Effector memory CD4-positive, alpha-beta T cell (primary cell): ENCODE results near the gene NT5E.

Experiments used
- DNase-seq, 3 donors: peaks; one replicate each; pipeline ENCODE4 v3.0.0-alpha.2; 2020
- H3K27ac ChIP-seq: 2 replicates; pipeline ENCODE4 v1.7.0; 2013; ENCODE audit warnings: mild to moderate bottlenecking, low read length, moderate library complexity; ENCODE audit not compliant: insufficient read depth, poor library complexity, severe bottlenecking
- H3K27me3 ChIP-seq: replicated peaks from 2 replicates; pipeline ENCODE4 v1.7.0; 2013; ENCODE audit warnings: mild to moderate bottlenecking, low read length; ENCODE audit not compliant: insufficient read depth, control insufficient read depth, poor library complexity, severe bottlenecking
- H3K36me3 ChIP-seq: 2 replicates; pipeline ENCODE4 v1.7.0; 2013; ENCODE audit warnings: mild to moderate bottlenecking, low read length, moderate library complexity; ENCODE audit not compliant: control insufficient read depth, insufficient read depth
- H3K4me1 ChIP-seq: 2 replicates; pipeline ENCODE4 v1.7.0; 2013; ENCODE audit warnings: low read length, mild to moderate bottlenecking; ENCODE audit not compliant: control insufficient read depth, insufficient read depth, poor library complexity, severe bottlenecking
- H3K4me3 ChIP-seq: 2 replicates; pipeline ENCODE4 v1.7.0; 2013; ENCODE audit warnings: low read length, low read depth, mild to moderate bottlenecking; ENCODE audit not compliant: insufficient read depth, poor library complexity, severe bottlenecking
- H3K9me3 ChIP-seq: 2 replicates; pipeline ENCODE4 v1.7.0; 2013; ENCODE audit warnings: mild to moderate bottlenecking, low read length, moderate library complexity; ENCODE audit not compliant: control insufficient read depth

Gene NT5E

DNA sequence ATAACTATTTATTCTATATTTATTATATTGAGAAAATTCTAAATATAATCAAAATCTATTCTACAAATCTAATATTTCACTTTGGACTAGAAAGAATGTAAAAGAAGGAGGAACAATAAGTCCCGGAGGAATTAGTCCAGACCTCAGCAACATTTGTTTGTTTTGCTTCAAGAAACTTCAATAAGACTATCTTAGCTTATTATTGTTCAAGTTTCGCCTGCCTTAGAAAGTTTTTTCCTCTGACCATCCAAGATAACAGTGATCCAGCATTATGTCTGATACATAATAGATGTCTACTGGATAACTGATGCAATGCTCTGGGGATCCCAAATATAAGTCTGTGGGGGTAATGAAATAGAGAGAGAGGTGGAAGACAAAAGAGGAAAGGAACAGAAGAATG lies 28.7 kb upstream of the NT5E start:
- Histone ChIP-seq H3K36me3 (no peaks in the 10 kb centered on the region), H3K4me3 (no peak overlapping the region), H3K27ac (no peak overlapping the region), H3K9me3 (no peaks in the 10 kb centered on the region), H3K4me1 (no peaks in the 10 kb centered on the region), H3K27me3 (no peaks in the 10 kb centered on the region)
- DNase-seq, result no peak

DNA sequence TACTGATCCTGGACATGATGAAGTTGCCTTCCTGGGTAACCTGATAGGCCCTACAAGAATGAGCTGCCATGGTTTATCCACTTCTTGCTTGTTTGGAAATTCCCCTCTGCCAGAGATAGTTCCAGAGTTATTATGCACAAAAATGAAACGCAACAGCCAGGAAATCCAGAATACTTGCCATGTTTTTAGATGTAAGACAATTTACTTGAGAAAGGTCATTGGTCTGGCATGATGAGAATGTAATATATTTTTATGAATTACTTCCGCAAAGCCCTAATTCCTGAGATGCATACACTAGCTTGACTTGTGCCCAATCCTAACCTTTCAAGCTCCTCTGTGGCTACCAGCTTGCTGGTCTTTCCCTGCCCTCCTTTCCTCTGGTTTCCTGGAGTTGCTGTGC lies 27.9 kb upstream of the NT5E start:
- H3K4me3 ChIP-seq, result no peak overlapping the region
- no peaks in the 10 kb centered on the region for H3K36me3 ChIP-seq
- H3K27me3 ChIP-seq, result no peaks in the 10 kb centered on the region
- H3K4me1 ChIP-seq, result no peaks in the 10 kb centered on the region
- no peak overlapping the region for H3K27ac ChIP-seq
- DNase-seq, result no peak
- H3K9me3 ChIP-seq, result no peaks in the 10 kb centered on the region

DNA sequence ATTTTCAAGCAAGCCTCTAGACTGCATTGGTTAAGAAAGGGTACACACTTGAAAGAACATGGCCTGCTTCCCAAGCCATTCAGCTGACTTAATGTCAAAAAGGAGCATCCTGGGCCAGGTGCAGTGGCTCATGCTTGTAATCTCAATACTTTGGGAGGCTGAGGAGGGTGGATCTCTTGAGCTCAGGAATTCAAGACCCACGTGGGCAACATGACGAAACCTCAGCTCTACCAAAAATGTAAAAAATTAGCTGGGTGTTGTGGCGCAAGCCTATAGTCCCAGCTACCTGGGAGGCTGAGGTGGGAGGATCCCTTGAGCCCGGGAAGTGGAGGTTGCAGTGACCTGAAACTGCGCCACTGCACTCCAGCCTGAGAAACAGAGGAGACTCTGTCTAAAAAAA lies 26.9 kb upstream of the NT5E start:
- Histone ChIP-seq H3K36me3 (no peaks in the 10 kb centered on the region), H3K4me3 (no peak overlapping the region), H3K9me3 (no peaks in the 10 kb centered on the region), H3K4me1 (no peaks in the 10 kb centered on the region), H3K27ac (no peak overlapping the region), H3K27me3 (no peaks in the 10 kb centered on the region)
- DNase-seq, result no peak

DNA sequence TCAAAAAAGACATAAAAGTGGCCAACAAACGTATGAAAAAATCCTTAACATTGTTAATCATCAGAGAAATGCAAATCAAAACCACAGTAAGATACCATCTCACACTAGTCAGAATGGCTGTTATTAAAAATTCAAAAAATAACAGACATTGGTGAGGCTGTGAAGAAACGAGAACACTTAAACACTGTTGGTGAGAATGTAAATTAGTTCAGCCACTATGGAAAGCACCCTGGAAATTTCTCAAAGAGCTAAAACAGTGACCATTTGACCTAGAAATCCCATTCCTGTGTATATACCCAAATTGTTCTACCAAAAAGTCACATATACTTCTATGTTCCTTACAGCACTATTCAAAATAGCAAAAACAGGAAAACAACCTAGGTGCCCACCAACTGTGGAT lies 24.9 kb upstream of the NT5E start:
- H3K27me3 ChIP-seq, result no peaks in the 10 kb centered on the region
- no peak overlapping the region for H3K27ac ChIP-seq
- no peaks in the 10 kb centered on the region for H3K36me3 ChIP-seq
- H3K4me1 ChIP-seq, result no peaks in the 10 kb centered on the region
- H3K4me3 ChIP-seq, result no peak overlapping the region
- no peak for DNase-seq
- H3K9me3 ChIP-seq, result no peaks in the 10 kb centered on the region

DNA sequence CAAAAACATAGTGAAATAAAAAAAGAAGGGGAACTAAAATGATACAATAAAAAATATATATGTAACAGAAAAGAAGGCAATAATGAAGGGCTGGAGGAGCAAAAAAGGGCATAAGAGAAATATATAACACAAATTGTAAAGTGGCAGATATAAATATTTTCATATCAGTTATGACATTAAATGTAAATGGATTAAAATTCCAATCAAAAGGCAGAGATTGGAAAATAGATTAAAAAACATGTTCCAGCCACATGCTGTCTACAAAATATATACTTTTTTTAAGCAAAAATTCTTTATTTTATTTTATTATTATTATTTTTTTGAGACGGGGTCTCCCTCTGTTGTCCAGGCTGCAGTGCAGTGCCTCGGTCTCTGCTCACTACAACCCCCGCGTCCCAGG lies 23.9 kb upstream of the NT5E start:
- H3K27me3 ChIP-seq, result no peaks in the 10 kb centered on the region
- no peak for DNase-seq

DNA sequence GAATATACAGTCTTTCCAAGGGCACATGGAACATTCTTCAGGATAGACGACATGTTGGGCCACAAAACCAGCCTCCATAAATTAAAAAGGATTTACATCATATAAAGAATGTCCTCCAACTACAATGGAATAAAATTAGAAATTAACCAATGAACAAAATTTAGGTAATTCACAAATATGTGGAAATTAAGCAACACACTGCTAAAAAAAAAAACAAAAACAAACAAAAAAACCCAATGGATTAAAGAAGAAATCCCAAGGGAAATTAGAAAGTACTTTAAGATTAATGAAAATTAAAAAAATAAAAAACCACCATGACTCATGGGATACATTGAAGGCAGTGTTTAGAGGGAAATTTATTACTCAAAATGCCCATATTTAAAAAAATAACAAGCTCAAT lies 21.4 kb upstream of the NT5E start:
- no peak overlapping the region for H3K27ac ChIP-seq
- no peaks in the 10 kb centered on the region for H3K27me3 ChIP-seq
- no peak for DNase-seq
- no peak overlapping the region for H3K4me3 ChIP-seq
- no peaks in the 10 kb centered on the region for H3K9me3 ChIP-seq
- no peaks in the 10 kb centered on the region for H3K4me1 ChIP-seq
- H3K36me3 ChIP-seq, result no peaks in the 10 kb centered on the region

More for the DNA sequence above, 23.9 kb upstream of the NT5E start:
- no peak overlapping the region for H3K4me3 ChIP-seq
- H3K9me3 ChIP-seq, result no peaks in the 10 kb centered on the region
- no peak overlapping the region for H3K27ac ChIP-seq
- no peaks in the 10 kb centered on the region for H3K36me3 ChIP-seq
- H3K4me1 ChIP-seq, result no peaks in the 10 kb centered on the region

DNA sequence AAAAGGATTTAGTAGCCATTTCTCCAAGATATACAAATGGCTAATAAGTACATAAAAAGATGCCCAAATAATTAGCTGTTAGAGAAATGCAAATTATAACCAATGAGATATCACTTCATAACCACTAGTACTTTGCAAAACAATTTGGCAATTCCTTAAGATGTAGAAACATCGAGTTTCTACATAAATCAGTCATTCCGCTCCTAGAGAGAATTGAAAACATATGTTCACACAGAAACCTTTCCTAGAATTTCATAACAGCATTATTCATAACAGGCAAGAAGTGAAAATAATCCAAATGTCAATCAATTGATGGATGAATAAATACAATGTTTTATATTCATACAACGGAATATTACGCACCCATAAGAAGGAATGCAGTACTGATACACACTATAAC lies 20.5 kb upstream of the NT5E start:
- Histone ChIP-seq H3K36me3 (no peaks in the 10 kb centered on the region), H3K4me3 (no peak overlapping the region), H3K27me3 (no peaks in the 10 kb centered on the region), H3K27ac (no peak overlapping the region), H3K9me3 (no peaks in the 10 kb centered on the region), H3K4me1 (no peaks in the 10 kb centered on the region)
- no peak for DNase-seq

DNA sequence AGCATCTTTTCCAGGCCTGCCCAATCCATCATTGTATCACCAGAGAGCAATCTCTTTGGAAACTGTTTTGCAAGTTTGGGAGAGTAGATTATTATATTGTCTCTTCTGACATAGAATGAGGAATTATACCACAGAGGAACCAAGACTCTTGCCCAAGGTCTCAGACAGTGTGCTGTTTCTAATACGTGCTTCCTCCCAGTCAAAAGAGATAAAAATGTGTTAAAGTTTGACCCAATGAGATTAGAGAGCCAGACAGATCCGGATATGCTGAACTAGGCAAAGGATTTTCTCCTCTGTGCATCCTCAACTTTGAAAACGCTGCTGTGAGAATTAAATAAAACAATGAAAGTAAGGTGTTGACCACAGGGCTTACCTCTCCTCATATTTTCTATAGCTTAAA lies 18.6 kb upstream of the NT5E start:
- Histone ChIP-seq H3K27ac (no peak overlapping the region), H3K27me3 (no peaks in the 10 kb centered on the region), H3K9me3 (no peaks in the 10 kb centered on the region), H3K36me3 (no peaks in the 10 kb centered on the region), H3K4me3 (no peak overlapping the region), H3K4me1 (no peaks in the 10 kb centered on the region)
- no peak for DNase-seq

DNA sequence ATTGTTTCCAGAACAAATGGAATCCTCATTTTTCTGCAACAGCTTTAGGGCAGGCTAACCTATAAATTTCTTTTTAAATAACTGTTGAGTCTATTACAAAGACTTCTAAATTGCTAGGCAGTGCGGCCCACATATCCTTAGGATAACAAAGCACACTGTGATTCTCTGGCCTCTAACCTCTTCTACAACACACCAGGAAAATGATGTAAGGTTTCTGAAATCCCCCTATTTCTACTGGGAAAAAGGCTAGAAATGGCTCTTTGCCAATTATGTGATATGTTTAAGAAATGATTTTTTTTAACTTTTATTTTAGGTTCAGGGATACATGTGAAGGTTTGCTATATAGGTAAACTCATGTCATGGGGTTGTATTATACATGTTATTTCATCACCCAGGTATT lies 17.3 kb upstream of the NT5E start:
- no peak overlapping the region for H3K27ac ChIP-seq
- H3K4me1 ChIP-seq, result no peaks in the 10 kb centered on the region
- no peaks in the 10 kb centered on the region for H3K36me3 ChIP-seq
- H3K4me3 ChIP-seq, result no peak overlapping the region
- H3K27me3 ChIP-seq, result no peaks in the 10 kb centered on the region
- DNase-seq, result no peak
- no peaks in the 10 kb centered on the region for H3K9me3 ChIP-seq

DNA sequence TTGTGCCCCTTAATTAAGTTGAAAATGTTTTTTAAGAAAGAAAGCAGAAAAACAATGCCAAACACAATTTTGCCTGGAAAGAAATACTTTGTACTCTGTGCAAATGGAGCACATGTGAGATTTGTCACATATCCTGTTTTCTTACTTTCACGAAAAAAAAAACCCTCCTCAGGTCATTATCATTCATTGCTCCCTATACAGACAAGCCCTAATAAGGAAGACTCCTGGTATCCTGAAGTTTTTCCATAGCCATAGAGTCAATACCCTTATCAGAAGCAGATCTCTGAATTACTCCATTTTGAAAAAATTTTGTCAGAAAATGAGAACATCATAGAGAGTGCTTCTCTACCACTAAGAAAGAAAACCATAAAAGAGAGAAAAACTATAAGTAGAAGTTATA lies 14.0 kb upstream of the NT5E start:
- no peak for DNase-seq
- H3K9me3 ChIP-seq, result no peaks in the 10 kb centered on the region
- H3K4me3 ChIP-seq, result no peak overlapping the region
- no peaks in the 10 kb centered on the region for H3K4me1 ChIP-seq
- no peaks in the 10 kb centered on the region for H3K27me3 ChIP-seq
- no peak overlapping the region for H3K27ac ChIP-seq
- no peaks in the 10 kb centered on the region for H3K36me3 ChIP-seq

DNA sequence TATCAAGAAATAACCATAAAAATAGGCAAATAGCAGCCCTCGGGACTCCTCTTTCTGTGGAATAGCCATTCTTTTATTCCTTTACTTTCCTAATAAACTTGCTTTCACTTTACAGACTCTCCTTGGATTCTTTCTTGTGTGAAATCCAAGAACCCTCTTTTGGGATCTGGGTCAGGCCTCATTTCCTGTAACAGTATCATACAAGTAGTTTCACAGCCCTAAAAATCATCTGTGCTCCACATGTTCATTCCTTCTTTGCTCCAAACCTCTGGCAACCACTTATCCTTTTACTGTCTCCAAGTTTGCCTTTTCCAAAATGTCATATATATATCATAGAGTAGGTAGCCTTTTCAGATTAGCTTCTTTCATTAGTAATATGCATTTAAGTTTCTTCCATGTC lies 13.5 kb upstream of the NT5E start:
- Histone ChIP-seq H3K27ac (no peak overlapping the region), H3K27me3 (no peaks in the 10 kb centered on the region), H3K9me3 (no peaks in the 10 kb centered on the region), H3K36me3 (no peaks in the 10 kb centered on the region), H3K4me3 (no peak overlapping the region), H3K4me1 (no peaks in the 10 kb centered on the region)
- no peak for DNase-seq
